ENCODE measurements around the gene RENBP.

GRCh38 chrX:153909980-153910360, 34.5 kb downstream of the RENBP start:
- TF ChIP-seq CTCF (conservative IDR thresholded peaks at IDR 0.05; ENCODE audit: low read depth, low read length): no peak
- TF ChIP-seq EZH2 (IDR thresholded peaks at IDR 0.05; ENCODE audit: borderline replicate concordance, low read depth, low read length, poor library complexity, severe bottlenecking): no peak

Measured in A673 (cell line).